Cardiac ventricle fibroblast (primary cell): ENCODE data around the gene DENND4C. TPM values are rescaled to one million over a fixed set of nuclear protein-coding genes. Genes with fewer than 3 reads are reported as not detected.

Experiments used
- total RNA-seq: library from RNA; depleted of rRNA; stranded (reverse); fragments of >200 nt; gene quantifications from 2 replicates; pipeline ENCODE4 v1.2.3, GENCODE V29; 2015

Gene DENND4C
- total RNA-seq, result 26.6 and 33.0 TPM in 2 replicates

DNA sequence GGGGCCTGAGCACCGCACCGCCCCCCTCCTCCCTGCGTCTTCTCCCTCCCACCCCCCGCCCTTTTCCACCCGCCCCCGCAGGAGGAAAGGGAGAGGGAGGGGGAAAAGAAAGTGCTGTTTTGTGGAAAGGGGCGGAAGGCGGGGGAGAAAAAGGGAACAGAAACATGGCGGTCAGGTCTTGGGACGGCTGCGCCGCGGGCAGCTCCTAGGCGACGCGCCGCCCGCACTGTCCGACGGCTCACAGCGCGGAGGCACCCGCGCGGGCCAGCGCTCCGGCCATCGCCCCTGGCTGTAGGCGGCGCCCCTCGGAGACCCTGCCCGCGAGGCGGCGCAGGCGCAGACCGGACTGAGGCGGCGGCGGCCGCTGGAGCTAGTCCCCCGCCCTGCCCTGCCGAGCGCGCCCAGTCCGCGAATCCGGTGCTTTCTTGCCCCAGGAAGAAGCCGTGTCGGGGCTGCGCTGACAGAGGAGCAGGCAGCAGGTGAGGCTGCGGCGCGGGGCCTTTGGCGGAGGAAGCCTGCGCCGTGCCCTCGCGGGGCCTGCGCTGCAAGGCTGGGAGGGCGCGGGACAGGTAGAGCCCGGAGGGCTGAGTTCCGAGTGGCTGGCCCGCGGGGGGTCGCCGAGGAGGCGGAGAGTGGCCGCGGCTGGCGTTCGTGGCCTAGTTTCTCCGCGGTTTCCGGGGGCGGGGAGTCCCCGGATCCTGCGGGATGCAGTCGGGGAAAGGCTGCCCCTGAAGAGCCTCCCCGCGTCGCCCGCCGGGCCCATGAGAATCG lies at the start of gene DENND4C:
Gene DENND4C, plus strand, starts transcription at position 339 of the 771 bp plus-strand sequence. CDS start 45,482 bp downstream, outside the sequence.

DNA sequence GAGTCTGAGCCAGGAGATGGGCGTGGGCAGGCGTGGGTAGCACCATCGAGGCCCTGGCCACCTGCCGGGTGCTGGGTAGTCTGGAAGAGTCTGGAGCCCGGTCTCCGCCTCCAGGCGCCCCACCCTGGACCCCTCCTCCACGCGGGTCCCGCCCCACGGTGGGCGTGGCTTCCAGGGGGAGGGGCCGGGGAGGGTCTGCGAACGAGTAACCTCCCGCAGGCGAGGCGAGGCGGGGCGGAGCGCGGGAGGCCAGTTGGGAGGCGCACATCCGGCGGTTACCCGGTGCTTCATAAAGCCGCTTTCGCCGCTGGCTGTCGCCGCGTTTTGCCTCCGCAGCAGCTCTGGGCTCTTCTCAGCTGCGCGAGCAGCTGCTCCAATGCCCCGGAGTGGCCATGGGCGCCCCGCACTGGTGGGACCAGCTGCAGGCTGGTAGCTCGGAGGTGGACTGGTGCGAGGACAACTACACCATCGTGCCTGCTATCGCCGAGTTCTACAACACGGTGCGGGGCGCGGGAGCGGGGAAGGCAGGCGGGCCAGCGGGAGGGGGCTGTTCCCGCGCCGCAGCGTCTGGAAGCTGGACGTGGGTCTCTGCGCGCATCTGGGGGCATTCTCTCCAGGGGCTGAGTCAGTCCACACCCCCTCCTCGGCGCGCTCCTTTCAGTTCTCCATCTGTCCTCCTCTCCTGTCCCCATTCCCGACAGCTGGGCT lies 178.4 kb downstream of the DENND4C start, which contains the start of gene ACER2:
Gene ACER2, plus strand, starts transcription at position 317 of the 708 bp plus-strand sequence. Its CDS starts 76 bp downstream, at position 393.

Other genes with a start within 250 kb of the DENND4C start
- gene SAXO1, start 197.5 kb upstream of the DENND4C start, total RNA-seq, result 0.20 and 3.6 TPM in 2 replicates
- gene RRAGA, start 181.3 kb upstream of the DENND4C start, total RNA-seq, result 72.1 and 83.9 TPM in 2 replicates
- 6.1 and 13.6 TPM in 2 replicates for gene HAUS6, start 127.8 kb upstream of the DENND4C start, total RNA-seq
- 390 and 404 TPM in 2 replicates for gene PLIN2, start 103.2 kb upstream of the DENND4C start, total RNA-seq
- 2,170 and 3,007 TPM in 2 replicates for gene RPS6, start 149.5 kb downstream of the DENND4C start, total RNA-seq
- gene ACER2, start 178.3 kb downstream of the DENND4C start, total RNA-seq, result 9.5 and 10.5 TPM in 2 replicates